MM.1S (cell line): ENCODE results near the gene ATE1.

ENCODE experiments used
- CTCF ChIP-seq: fragments of 300-600 bp; sonication (generic); IDR thresholded peaks from 2 replicates; pipeline ENCODE4 v1.5.1; 2016; ENCODE audit warnings: antibody characterized with exemption, low read length, mixed read lengths
- EZH2 ChIP-seq: fragments of 300-600 bp; sonication (generic); optimal IDR thresholded peaks from 2 replicates; pipeline ENCODE3; 2017; ENCODE audit warnings: low read depth, mild to moderate bottlenecking, antibody characterized with exemption, low read length, mixed read lengths
- EZH2phosphoT487 ChIP-seq: fragments of 300-600 bp; sonication (generic); IDR thresholded peaks from 2 replicates; pipeline ENCODE4 v1.6.1; 2018; ENCODE audit warnings: antibody characterized with exemption, low read length

GRCh38 chr10:121740069-121740468, 187.8 kb downstream of the ATE1 start:
- TF ChIP-seq CTCF (no peak), EZH2 (no peak), EZH2phosphoT487 (no peak)
